Right renal pelvis (tissue), 4 donors: ENCODE measurements around the gene AACS. TPM values are rescaled to one million over a fixed set of nuclear protein-coding genes. Genes with fewer than 3 reads are reported as not detected.

Experiments used
- DNase-seq, 4 donors: peaks; one replicate each; pipeline ENCODE4 v3.0.0-alpha.2; 2013; ENCODE audit warnings: low read depth in 4 of 4, low spot score in 3 of 4, missing footprints in 1 of 4
- polyA plus RNA-seq, 4 donors: library from polyadenylated mRNA; unstranded; fragments of 120-200 nt; gene quantifications; one replicate each; pipeline ENCODE4 v1.2.1, GENCODE V29; 2013; ENCODE audit not compliant: insufficient read length in 4 of 4

AACS gene
- polyA plus RNA-seq, 4 donors: 21.9 to 24.6 (median 23.4) TPM

DNA sequence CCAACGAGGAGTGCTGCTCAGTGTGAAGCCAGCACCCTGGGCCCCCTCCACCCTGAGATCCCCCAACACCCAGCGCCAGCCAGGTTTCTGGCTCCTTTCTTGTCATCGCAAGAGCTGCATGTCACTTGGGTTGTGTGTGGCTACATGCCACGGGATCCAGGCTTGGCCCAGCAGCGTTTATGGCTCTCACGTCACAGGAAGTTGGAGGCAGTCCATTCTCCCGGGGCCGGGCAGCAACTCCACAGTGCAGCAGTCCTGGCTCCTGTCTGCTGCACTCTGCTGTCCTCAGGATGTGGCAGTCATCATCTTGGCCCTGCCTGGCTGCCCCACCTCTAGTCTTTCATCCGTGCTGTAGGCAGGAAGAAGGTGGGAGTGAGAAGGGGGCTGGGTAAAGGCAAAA, 78.3 kb downstream of the AACS start:
- DNase-seq: no peak

DNA sequence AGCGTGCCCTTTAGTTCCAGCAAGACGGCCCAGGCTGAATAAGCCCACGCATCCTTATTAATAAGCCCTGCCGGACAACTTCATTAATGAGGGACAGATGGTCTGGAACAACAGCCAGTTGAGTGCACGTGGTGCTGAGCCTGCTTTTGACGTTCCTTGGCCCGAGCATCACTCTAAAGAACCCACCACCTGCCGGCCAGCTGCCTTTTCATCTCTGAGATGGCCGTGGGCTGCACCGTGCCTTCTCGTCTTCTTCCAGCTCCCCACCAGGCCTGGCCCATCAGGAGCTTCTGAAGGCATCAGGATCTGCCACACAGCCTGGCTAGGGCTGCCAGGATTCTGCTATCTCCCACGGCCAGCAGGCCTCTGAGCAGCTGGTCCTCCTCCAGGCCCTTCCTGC, 80.0 kb downstream of the AACS start:
- DNase-seq: no peak

DNA sequence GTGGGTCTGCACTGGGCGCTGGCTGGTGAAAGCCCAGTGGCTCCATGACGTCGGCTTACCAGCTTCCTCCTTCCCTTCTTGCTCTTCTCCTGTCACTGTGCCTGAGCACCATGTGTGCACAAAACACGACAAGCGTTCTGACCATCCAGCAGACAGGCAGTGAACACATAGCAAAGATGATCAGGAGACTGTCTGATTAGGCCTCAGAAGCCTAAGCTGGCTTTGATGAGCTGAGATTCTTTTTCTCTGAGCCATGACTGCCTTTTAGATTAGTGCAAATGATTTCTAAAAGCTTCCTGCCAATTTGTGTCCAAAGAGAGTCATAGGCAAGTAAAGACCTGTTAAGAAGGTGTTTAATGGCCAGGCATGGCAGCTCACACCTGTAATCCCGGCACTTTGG, 83.1 kb downstream of the AACS start:
- no peak for DNase-seq

DNA sequence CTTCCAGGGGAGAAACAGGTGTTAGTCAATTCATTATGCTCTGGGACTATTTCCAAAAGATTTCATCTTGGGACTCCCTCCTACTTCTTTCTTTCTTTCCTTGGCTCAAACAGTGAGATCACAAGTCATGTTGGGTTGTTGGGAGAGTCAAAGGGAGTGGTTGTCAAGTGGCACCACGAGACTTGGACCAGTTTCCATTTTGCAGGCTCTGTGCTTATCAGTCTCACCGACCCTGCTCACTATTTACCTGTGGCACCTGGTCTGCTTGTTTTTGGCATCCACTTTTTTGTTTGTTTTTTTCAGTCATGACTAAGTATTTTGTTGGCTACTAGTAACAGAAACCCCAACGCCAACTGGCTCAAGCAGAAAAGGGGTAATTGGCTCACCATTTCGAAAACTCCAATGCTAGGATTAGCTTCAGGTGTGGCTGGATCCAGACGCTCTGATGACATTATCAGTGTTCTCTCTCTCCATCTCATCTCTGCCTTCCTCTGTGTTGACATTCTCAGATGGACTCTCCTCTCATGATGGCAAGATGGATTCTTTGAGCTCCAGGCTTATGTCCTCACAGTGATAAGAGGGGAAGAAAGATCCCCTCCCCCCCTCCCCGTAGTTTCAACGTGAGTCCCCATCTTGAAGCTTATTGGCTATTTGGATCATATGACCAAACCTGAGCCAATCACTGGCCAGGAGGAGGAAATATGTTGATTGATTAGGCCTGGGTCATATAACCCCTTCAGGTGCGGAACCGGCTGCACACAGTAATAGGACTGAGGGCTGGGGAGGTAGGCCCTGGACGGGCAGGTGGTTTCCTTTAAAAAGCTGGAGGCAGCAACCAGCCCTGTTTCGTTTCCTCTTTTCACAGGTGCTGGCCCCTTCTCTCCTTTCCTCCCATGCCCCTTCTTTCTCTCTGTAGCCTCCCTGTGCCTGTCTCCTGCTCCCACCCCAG, 84.2 kb downstream of the AACS start:
- DNase-seq: no peak

DNA sequence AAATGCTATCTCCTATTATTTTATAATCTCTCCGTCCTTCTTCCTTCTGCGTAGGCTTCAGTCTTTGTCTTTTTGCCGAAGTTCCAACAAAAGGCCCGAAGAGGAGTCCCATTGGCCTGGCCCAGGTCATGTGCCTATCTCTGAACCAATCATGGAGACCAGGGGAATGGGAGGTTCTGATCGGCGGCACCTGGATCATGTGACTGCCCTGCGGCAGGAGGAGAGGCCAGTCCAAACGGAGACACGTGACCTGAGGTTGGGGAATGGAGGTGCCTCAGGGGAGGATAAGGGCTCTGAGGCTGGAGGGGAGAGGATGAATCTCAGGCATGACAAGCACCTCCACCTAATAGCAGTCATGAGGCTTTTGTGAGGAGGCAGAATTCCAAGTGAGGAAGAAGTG, 86.0 kb downstream of the AACS start:
- DNase-seq: no peak

DNA sequence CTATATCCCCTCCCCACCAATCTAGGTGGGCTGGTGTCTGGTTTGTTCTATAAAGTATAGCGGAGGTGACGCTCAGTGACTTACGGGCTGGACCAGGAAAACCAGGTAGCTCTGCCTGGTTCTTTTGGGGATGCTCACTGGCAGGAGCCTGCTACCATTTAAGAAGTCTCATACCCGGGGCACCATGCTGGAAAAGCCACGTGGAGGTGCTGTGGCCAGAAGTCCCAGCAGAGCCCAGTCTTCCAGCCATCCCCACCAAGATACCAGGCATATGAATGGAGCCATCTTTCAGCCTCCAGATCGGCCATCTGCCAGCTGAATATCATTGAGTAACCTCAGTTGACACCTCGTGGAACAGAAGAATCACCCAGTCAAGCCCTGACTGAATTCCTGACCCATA, 87.2 kb downstream of the AACS start:
- DNase-seq: no peak

DNA sequence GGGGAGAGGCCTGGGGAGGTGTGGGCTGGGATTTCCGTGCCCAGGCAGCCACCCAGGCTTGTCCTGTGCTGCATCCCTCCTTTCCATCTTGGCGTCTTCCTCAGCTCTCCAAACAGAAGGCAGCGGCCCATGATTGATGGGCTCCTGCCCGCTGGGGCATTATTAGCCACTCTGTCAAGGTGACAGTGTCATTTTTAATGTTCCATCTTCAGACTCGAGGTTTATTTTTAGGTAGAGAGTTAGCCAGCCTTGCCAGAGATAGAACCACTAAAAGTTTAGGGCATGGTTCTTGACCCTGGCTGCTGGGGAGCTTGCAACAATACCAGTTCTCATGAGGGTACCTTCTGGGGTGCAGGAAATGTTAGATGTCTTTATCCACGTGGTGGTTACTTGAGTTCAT, 90.1 kb downstream of the AACS start:
- DNase-seq: no peak

DNA sequence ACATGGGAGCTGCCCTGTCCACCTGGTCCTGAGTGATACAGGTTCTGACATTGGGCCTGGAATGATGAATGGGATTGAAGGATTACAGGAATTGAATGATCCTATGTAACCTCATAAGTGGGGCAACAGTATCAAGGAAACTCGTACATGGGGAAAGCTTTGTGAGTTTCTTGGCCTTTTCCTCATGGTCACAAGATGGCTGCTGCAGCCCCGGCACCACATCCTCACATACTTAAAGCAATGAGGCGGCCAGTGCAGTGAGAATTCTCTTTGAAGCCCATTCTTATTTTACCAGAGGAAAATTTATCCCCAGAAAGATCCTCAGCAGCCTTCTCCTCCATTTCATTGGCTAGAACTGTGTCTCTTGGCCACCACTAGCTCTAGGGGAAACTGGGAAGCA, 91.9 kb downstream of the AACS start:
- no peak for DNase-seq

DNA sequence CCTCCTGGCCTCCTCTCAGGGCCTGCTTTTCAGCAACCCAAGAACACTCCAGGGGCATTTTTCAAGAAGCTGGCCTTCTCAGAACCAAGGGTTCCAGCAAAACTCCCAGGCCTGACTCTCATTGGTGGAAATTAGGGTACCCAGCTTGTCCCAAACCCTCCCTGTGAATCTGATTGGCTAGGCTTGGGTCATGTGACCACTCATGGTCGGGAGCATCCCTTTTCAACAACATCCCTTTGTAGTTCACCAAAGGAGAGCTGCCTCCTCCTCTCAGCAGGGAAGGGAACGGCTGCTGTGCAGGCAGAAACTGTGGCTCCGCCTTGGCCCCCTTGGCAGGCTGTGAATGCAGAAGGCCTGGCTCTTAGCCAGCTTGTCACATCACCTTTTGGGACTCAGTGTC, 94.5 kb downstream of the AACS start:
- DNase-seq: no peak

DNA sequence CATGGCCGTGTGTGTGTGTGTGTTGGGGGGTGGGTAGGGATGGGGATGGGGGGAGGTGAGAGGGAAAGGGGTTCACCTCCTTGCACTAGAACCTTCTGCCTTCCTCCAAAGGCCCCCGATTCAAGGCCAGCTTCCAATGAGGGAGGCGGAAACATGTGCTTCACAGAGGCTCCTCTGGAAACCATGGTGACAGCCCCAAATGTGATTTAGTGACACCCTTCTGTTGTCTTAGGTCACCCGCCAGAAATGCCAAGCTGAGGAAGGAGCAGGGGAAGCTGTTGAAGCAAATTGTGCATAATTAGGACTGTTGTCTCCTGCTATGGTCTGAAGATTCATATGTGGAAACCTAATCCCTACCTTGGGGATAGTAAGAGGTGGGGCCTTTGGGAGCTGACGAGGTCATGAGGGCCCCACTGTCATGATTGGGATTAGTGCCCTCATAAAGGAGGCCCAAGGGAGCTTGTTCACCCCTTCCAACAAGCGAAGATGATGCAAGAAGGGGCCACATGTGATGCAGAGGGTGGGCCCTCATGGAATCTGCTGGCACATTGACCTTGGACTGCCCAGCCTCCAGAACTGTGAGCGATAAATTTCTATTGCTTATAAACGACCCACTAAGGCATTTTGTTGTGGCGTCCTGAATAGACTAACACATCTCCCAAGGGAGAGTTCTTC, 95.2 kb downstream of the AACS start:
- DNase-seq: no peak

DNA sequence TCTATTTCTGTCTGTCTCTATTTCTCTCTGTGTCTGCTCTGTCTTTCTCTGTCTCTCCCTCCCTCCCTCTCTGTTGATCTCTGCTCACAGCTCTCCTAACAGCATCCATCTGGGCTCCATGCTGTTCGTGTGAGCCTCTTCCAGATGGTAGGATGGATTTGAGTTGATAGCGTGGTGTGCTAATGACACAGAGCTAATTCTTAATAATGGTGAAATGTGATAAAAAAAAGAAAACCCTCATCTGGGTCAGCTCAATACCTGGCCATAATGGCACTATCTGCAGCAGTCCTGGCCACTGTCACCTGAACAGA, 96.4 kb downstream of the AACS start:
- DNase-seq: no peak

DNA sequence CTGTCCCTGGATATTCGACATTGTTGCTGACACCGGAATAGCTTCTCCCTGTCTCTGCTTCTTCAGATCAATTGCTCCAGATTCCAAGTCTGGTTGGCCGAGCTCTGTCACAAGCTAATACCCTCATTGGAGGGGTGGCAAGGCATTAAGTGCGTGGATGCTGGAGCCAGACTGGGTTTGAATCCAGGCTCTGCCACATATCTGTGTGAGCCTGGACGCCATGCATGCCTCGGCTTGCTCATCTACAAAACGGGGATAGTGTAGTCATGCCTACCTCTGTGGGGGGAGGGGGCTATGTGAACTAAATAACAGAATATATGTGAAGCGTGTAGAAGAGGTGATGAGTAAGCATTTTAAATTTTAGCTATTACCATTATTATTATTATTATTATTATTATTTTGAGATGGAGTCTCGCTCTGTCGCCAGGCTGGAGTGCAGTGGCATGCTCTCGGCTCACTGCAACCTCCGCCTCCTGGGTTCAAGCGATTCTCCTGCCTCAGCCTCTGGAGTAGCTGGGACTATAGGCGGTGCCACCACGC, 97.3 kb downstream of the AACS start:
- DNase-seq: no peak

DNA sequence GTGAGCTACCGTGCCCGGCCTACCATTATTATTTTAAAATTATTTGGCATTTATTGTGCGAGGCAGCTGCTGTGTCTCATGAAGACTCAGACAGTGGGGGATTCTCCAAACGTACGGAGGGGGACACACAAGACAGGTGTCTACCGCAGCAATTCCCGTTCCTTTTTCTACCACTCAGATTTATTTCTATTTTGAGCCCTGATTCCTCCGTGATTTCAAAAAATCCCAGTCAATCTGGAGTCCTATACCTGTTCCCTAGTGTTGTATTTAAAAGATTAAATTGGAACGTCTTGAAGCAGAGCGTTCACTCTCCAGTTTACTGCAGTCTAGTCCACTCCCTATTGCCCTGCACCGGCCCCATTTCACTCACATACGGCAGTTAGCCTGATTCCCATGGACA, 97.9 kb downstream of the AACS start:
- DNase-seq: no peak

DNA sequence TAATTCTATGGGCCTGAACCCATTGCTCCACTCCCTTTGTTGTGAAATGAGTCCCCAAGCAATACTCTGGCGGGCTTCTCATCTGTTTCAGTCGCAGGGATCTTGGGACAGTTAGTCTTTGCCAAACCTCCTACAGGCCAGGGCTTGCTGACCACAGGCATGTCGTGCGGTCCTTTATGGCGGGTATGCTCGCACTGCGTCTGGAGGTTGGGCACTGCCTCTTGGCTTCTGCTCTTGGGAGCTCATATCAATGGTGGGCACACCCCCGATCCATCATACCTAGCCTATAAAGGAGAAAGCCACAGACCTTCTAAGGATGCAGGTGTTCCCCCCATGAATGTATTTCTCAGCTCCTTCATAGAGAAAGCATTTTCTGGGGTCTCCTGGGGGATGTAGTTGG, 99.3 kb downstream of the AACS start:
- no peak for DNase-seq

DNA sequence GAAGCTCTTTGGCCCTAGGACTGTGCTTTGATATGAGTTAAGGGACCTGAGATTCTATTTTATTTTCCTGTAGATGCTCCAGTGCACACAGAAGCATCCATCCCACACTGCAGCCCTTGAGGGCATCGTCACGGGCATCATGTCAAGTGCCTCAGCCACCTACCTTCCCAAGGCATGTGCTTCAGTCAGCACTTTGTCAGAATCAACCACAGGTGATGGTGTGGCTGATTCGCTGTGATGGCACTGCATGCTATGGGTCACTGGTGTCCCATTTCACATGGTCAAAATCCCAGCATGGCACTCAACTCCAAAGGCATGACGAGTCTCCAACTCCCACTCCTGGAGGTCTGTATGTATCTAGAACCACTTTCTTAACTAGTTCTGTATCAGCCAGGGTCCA, 100.8 kb downstream of the AACS start:
- DNase-seq: no peak

DNA sequence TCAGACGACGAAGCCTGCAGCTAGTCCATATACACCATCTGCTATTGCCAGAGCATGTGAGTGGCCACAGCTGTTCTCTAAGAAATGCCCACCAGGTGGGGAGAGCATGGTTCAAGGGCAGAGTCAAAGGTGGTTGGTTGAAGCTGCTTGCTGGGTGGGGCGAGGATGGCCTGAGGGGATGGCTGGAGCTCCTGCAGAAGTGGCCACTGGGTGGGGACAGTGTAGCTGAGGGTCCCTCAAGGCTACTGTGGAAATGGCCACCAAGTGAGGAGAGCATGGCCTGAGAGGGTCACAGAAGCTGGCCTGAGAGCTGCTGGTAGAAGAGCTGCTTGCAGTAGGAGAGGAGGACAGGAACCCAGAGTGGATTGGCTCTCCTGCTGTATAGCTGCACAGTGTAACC, 102.4 kb downstream of the AACS start:
- no peak for DNase-seq

DNA sequence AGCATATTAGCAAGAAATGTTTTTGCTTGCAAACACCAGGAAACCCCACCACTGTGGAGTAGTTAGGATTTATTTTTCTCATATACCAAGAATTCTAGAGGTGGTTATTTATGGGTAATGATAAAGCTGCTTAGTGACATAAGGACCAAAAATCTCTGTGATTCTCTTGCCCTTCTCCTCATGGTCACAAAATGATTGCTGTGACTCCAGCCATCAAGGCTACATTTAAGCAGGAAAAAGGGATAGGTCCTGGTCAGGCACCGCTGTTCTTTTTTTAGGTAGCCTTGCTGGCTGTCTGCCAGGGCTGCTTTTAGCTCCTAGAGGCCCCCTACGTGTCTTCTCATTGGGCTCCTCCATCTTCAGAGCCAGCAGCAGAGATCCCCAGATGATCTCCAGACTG, 104.2 kb downstream of the AACS start:
- no peak for DNase-seq

DNA sequence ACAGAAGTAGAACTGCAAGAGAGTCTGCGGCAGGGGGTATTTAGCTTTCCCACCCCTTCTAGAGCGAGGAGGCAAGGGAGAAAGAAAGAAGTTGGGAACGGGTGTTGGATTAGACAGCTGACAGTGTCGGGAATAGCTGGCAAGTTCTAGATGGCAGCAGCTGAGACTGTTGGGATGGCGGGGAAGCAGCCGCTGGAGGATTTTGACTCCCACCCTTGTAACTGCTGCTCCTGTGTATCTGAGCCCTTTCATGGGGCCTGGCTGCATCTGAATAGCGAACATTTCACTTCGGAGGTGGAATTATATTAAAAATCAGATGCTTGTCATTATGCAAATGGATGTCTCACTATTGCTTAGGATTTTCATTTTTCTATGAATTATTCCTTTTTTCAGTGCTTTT, 104.6 kb downstream of the AACS start:
- DNase-seq: no peak

DNA sequence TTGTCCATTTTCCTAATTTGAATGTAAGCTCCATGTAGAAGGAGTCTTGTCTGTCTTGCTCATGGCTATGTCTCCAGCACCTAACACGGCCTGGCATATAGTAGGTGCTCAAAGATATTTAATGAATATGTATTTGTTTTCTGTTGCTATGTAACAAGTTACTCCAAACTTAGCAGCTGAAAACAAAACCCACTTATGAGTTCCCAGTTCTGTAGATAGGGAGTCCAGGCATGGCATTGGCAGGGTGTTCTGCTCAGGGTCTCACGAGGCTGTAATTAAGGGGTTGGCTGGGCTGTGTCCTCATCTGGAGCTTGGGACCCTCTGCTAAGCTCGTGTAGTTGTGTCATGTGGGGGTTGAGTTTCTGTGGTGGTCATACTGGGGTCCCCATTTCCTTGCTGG, 106.0 kb downstream of the AACS start:
- DNase-seq: no peak

DNA sequence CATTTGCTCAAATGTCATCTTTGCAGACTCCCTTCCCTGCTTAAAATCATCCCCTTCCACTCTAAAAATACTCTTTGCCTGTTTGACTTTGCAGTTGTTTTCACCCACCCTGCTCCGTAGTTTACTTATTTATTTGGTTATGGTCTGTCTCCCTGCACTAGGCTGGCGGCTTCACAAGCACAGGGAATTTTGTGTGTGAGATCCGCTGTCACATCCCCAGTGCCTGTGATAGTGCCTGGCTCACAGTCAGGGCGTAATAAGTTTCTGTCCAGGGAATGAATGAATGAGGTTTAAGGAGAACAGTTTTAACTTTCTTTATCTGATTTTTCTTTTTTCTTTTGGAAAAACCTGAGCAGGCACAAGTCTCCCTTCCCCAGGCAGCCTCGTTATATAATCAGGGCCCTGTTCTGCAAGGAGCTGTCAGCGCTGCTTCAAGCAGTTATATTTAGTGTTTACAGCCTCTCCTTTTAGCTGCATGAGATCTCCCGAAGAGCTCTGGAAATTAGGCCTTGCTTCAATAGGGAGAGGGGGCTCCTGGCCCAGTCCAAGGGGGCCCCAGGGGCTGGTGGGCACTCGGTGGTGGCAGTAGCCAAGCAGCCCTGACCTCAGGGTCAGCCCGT, 107.1 kb downstream of the AACS start:
- DNase-seq: no peak

DNA sequence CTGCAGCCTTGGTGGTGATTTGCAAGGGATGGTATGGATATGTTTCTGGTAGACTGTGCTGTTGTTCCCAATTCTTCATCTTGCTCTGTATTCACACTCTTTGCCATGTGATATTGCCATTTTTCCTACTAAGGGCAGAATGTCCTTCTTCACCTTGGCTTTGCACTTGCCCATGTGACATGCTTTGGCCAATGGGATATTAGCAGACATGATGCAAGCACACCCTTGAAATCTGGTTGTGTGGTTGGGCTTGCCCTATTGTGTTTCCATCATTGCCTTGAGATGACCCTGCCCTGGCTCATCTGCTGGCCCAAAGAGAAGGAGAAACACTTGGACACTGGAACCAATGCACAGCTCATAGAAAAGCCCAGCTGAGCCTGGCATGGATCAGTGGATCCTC, 110.3 kb downstream of the AACS start:
- no peak for DNase-seq

DNA sequence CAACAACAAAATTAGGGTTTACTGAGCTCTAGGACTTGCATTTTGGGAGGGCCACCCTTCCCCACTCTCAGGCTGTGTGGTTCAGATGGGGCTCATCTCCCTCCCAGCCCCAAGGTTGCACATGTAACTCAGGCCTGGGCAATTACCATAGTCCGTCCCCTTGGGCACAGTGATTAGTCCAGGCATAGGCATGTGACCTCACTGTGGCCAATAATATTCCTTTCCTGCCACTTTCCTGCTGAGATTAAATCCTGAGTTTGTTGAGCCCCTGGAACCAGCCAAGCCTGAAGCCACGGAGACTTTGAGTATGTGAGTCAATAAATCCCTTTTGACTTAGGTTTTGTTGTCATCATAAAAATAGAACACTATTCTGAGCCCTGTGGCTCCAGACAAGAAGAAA, 113.0 kb downstream of the AACS start:
- DNase-seq: no peak
